Measurements from ENCODE around the gene MAML2.

Gene MAML2

GRCh38 chr11:96082002-96082899 is 260.7 kb downstream of the MAML2 start:
- TF ChIP-seq ZFX (IDR thresholded peaks at IDR 0.05; ENCODE audit: borderline replicate concordance) (no peak), CTCF (IDR thresholded peaks at IDR 0.05) (no peak)
- no peak overlapping the region for H3K27ac ChIP-seq

GRCh38 chr11:96081561-96081960 is 261.4 kb downstream of the MAML2 start:
- TF ChIP-seq CTCF (IDR thresholded peaks at IDR 0.05) (no peak), ZFX (IDR thresholded peaks at IDR 0.05; ENCODE audit: borderline replicate concordance) (no peak)

GRCh38 chr11:96079691-96080090 is 263.3 kb downstream of the MAML2 start:
- TF ChIP-seq CTCF (IDR thresholded peaks at IDR 0.05) (no peak), ZFX (IDR thresholded peaks at IDR 0.05; ENCODE audit: borderline replicate concordance) (no peak)
- H3K27ac ChIP-seq: no peak overlapping the region

More at GRCh38 chr11:96081561-96081960, 261.4 kb downstream of the MAML2 start:
- H3K27ac ChIP-seq: no peak overlapping the region

GRCh38 chr11:96075532-96075959 is 267.4 kb downstream of the MAML2 start:
- TF ChIP-seq CTCF (IDR thresholded peaks at IDR 0.05) (no peak), ZFX (IDR thresholded peaks at IDR 0.05; ENCODE audit: borderline replicate concordance) (no peak)
- H3K27ac ChIP-seq: no peak overlapping the region

GRCh38 chr11:96074551-96075310 is 268.3 kb downstream of the MAML2 start:
- TF ChIP-seq CTCF (IDR thresholded peaks at IDR 0.05) (no peak), ZFX (IDR thresholded peaks at IDR 0.05; ENCODE audit: borderline replicate concordance) (no peak)
- no peak overlapping the region for H3K27ac ChIP-seq

- no peak overlapping the region for H3K27ac ChIP-seq
- TF ChIP-seq ZFX (IDR thresholded peaks at IDR 0.05; ENCODE audit: borderline replicate concordance) (no peak), CTCF (IDR thresholded peaks at IDR 0.05) (no peak)
Observed at GRCh38 chr11:96073536-96073935, 269.5 kb downstream of the MAML2 start.

Data from 22Rv1 (cell line).